Heart left ventricle (tissue), 16 donors: ENCODE data around the gene SH2D3C. TPM values are rescaled to one million over a fixed set of nuclear protein-coding genes. Genes with fewer than 3 reads are reported as not detected.

Experiments used
- ATAC-seq, 4 donors: fragments of 200-7000 bp; cut with Tn5 transposase; one replicate each; pipeline ENCODE4 v1.9.1; 2020 to 2022; ENCODE audit warnings: moderate library complexity in 4 of 4, mild to moderate bottlenecking in 3 of 4, moderate number of reproducible peaks in 1 of 4
- DNase-seq, 5 donors: peaks; one replicate each; pipeline ENCODE4 v3.0.0-alpha.2; 2020
- H3K27ac ChIP-seq, 12 donors: fragments of 200-600 bp; sonication (generic) in 4 of 12; one replicate each; pipeline versions ENCODE4 v1.5.0 to v1.8.0; 2016 to 2022; ENCODE audit warnings: mild to moderate bottlenecking in 2 of 12
- H3K27me3 ChIP-seq, 9 donors: fragments of 200-600 bp; sonication (generic) in 2 of 9; one replicate each; pipeline versions ENCODE4 v1.5.1 to v1.8.0; 2016 to 2022; ENCODE audit warnings: mild to moderate bottlenecking in 3 of 9
- H3K36me3 ChIP-seq, 9 donors: fragments of 200-600 bp; sonication (generic) in 2 of 9; one replicate each; pipeline versions ENCODE4 v1.5.0 to v1.8.0; 2018 to 2022; ENCODE audit warnings: mild to moderate bottlenecking in 2 of 9
- H3K4me1 ChIP-seq, 12 donors: fragments of 200-600 bp; sonication (generic) in 4 of 12; one replicate each; pipeline versions ENCODE4 v1.5.0 to v1.8.0; 2016 to 2022; ENCODE audit warnings: mild to moderate bottlenecking in 3 of 12
- H3K4me3 ChIP-seq, 12 donors: fragments of 200-600 bp; sonication (generic) in 4 of 12; one replicate each; pipeline versions ENCODE4 v1.5.0 to v1.8.0; 2017 to 2022; ENCODE audit warnings: mild to moderate bottlenecking in 9 of 12, moderate library complexity in 4 of 12
- H3K9me3 ChIP-seq, 12 donors: fragments of 200-600 bp; sonication (generic) in 4 of 12; one replicate each; pipeline versions ENCODE4 v1.5.0 to v1.8.0; 2016 to 2022; ENCODE audit warnings: mild to moderate bottlenecking in 1 of 12
- POLR2A ChIP-seq, 2 donors: fragments of 450-650 bp; IDR thresholded peaks; one replicate each; pipeline ENCODE4 v1.6.1; 2017; ENCODE audit warnings: antibody characterized with exemption in 2 of 2, mild to moderate bottlenecking in 2 of 2, moderate library complexity in 2 of 2
- WGBS, 4 donors: extraction: QIAGEN DNeasy Blood & Tissue Kit in 2 of 4; methylation state at CpG; one replicate each; pipeline versions ENCODE4 v1.1.5 to v1.1.7; 2013 to 2018; 5-methylcytosine and 5-hydroxymethylcytosine counted together
- intact Hi-C, 10 donors: fragments of 100-400 bp; cut with DNase I; formaldehyde crosslinking; loops; one replicate each; pipeline versions ENCODE4 v1.11.1 to v1.14.2; 2022
- microRNA-seq, 4 donors: library from miRNA; unstranded; fragments of <30 nt; microRNA quantifications; one replicate each; pipeline versions ENCODE4 to v1.2.0, GENCODE V29; 2017 to 2020
- polyA plus RNA-seq, 2 donors: library from polyadenylated mRNA; stranded (reverse); fragments of 200-250 nt; gene quantifications; one replicate each; pipeline ENCODE4 v1.2.3, GENCODE V29; 2013
- total RNA-seq, 9 donors: library from RNA; depleted of rRNA in 2 of 9; stranded (reverse); fragments of >200 nt in 2 of 9; fragmentation: NEBNext Ultra II Directional in 3 of 9; extraction: Animal tissue kit (Norgen Biotek cat#: 25700) in 3 of 9; gene quantifications; one replicate each; pipeline versions ENCODE4 v1.1.0 to v1.2.4, GENCODE V29; 2016 to 2023
- TF ChIP-seq, protein P1 (sequence below), 12 donors: fragments of 200-600 bp; sonication (generic) in 4 of 12; IDR thresholded peaks; one replicate each; pipeline versions ENCODE4 v1.5.0 to v1.8.0; 2018 to 2022; ENCODE audit warnings: antibody characterized with exemption in 12 of 12, mild to moderate bottlenecking in 5 of 12
- donor health status: ischemic (EF 13 %, LVEDD 7.1; RV severe dilation, severe dysfunction).
- donor health status: healthy with polysubstance abuse.
- donor health status: DM: no; HTN: yes; CAD: no.
- donor health status: DM: no; HTN: no; CAD: no.
- donor health status: ischemic (EF 25% LVEDD 6.9; RV normal size, moderate dysfunction).
- donor health status: ischemic (EF 25% LVEDD 5.7; RV mildly dilated, moderate dysfunction).
- donor health status: healthy.
- donor health status: DM: yes; HTN: yes; CAD: no.
- donor health status: ischemic (EF 35%, LVEDD 5.7; RV mildly dilated, moderate dysfunction).
- donor health status: nonischemic (EF 11% LVEDD 7.7; RV severe dilation, severe dysfunction).
- donor health status: DM: yes; HTN: yes; CAD: no.
- donor health status: PGD.
- donor health status: ischemic (EF 29% LVEDD 5.4; RV normal size, mild dysfunction).
- donor health status: nonischemic (EF 23%, LVEDD 6.1; RV moderate dilation, normal function).

The SH2D3C gene
- total and polyA plus RNA-seq, 11 donors = 13.7 to 38.9 (median 21.0) TPM

DNA sequence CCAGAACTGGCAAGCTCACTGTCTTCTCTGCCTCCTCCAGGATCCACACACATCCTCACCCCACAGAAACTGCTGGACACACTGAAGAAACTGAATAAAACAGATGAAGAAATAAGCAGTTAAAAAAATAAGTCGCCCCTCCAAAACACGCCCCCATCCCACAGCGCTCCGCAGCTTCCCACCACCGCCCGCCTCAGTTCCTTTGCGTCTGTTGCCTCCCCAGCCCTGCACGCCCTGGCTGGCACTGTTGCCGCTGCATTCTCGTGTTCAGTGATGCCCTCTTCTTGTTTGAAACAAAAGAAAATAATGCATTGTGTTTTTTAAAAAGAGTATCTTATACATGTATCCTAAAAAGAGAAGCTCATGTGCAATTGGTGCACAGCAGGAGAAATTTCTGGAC lies 87.7 kb downstream of the SH2D3C start:
- no peak overlapping the region for H3K27ac ChIP-seq
- H3K36me3 ChIP-seq = peaks cover 0 to 70% (median 50%) of the 10 kb centered on the region in 9 donors
- no peak for TF ChIP-seq POLR2A (IDR thresholded peaks at IDR 0.05)
- TF ChIP-seq, protein P1, sequence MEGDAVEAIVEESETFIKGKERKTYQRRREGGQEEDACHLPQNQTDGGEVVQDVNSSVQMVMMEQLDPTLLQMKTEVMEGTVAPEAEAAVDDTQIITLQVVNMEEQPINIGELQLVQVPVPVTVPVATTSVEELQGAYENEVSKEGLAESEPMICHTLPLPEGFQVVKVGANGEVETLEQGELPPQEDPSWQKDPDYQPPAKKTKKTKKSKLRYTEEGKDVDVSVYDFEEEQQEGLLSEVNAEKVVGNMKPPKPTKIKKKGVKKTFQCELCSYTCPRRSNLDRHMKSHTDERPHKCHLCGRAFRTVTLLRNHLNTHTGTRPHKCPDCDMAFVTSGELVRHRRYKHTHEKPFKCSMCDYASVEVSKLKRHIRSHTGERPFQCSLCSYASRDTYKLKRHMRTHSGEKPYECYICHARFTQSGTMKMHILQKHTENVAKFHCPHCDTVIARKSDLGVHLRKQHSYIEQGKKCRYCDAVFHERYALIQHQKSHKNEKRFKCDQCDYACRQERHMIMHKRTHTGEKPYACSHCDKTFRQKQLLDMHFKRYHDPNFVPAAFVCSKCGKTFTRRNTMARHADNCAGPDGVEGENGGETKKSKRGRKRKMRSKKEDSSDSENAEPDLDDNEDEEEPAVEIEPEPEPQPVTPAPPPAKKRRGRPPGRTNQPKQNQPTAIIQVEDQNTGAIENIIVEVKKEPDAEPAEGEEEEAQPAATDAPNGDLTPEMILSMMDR (IDR thresholded peaks at IDR 0.05) = no peak
- H3K9me3 ChIP-seq = no peaks in the 10 kb centered on the region
- ATAC-seq = no peak
- no peaks in the 10 kb centered on the region for H3K27me3 ChIP-seq
- intact Hi-C loops = loop anchor here in 1 of 10 donors (5.0 kb wide), 1 partner anchor 38 kb away; no protein-coding TSS in a partner anchor
- WGBS, 4 donors = 91 to 96% (median 95%) methylated on average over 10 of the region's 10 CpGs
- DNase-seq = no peak
- no peak overlapping the region for H3K4me3 ChIP-seq
- no peaks in the 10 kb centered on the region for H3K4me1 ChIP-seq

GRCh38 chr9:127689329-127690000 lies 89.0 kb downstream of the SH2D3C start:
- TF ChIP-seq POLR2A (IDR thresholded peaks at IDR 0.05) = no peak
- TF ChIP-seq, protein P1 (IDR thresholded peaks at IDR 0.05) = no peak
- 94 to 96% (median 95%) methylated on average over 13 of the region's 13 CpGs for WGBS, 4 donors
- H3K27me3 ChIP-seq = no peaks in the 10 kb centered on the region
- H3K4me3 ChIP-seq = no peak overlapping the region
- no peak overlapping the region for H3K27ac ChIP-seq
- no peaks in the 10 kb centered on the region for H3K4me1 ChIP-seq
- intact Hi-C loops = no loop called here
- no peaks in the 10 kb centered on the region for H3K9me3 ChIP-seq
- ATAC-seq (no peak), DNase-seq (no peak)
- H3K36me3 ChIP-seq = peaks cover 0 to 80% (median 50%) of the 10 kb centered on the region in 9 donors

Small RNA genes lying within 50 kb of the gene (microRNA-seq; reads per million reads assigned to microRNA genes)
- gene MIR2861 (0 reads per million in 4 donors), gene MIR3960 (0 to 0.60 (median 0) reads per million in 4 donors)

Other genes starting within 250 kb of the SH2D3C start
- 100 to 1,000 TPM in 1 of 9 donors, 10 to 100 TPM in 8; 35.9 to 102 (median 50.2) TPM for gene STXBP1, start 166.4 kb downstream of the SH2D3C start, total RNA-seq
- 10 to 100 TPM; 14.0 to 23.7 TPM for gene STXBP1, start 166.4 kb downstream of the SH2D3C start, polyA plus RNA-seq
- gene CFAP157, start 71.7 kb downstream of the SH2D3C start, total RNA-seq = under 1 TPM in 2 of 9 donors, not detected in 7; 0.15 to 0.87 TPM
- under 1 TPM; 0.08 TPM for gene CFAP157, start 71.7 kb downstream of the SH2D3C start, polyA plus RNA-seq
- gene PTRH1, start 63.0 kb downstream of the SH2D3C start, total RNA-seq = 10 to 100 TPM in 7 of 9 donors, 1 to 10 TPM in 2; 7.3 to 30.5 (median 13.5) TPM
- gene PTRH1, start 63.0 kb downstream of the SH2D3C start, polyA plus RNA-seq = 10 to 100 TPM; 14.0 to 44.7 TPM
- gene TTC16, start 62.6 kb downstream of the SH2D3C start, total RNA-seq = under 1 TPM in 8 of 9 donors, not detected in 1; 0.09 to 0.61 (median 0.24) TPM
- under 1 TPM in 1 of 2 donors, not detected in 1; 0.34 TPM for gene TTC16, start 62.6 kb downstream of the SH2D3C start, polyA plus RNA-seq
- gene TOR2A, start 43.4 kb downstream of the SH2D3C start, total RNA-seq = 1 to 10 TPM; 1.7 to 9.2 (median 3.3) TPM
- gene TOR2A, start 43.4 kb downstream of the SH2D3C start, polyA plus RNA-seq = 1 to 10 TPM; 3.4 to 5.2 TPM
- 10 to 100 TPM; 35.6 to 60.3 (median 47.8) TPM for gene CDK9, start 7.4 kb upstream of the SH2D3C start, total RNA-seq
- gene CDK9, start 7.4 kb upstream of the SH2D3C start, polyA plus RNA-seq = 10 to 100 TPM; 26.2 to 30.4 TPM
- gene FPGS, start 24.2 kb upstream of the SH2D3C start, total RNA-seq = 10 to 100 TPM; 39.9 to 55.1 (median 41.5) TPM
- gene FPGS, start 24.2 kb upstream of the SH2D3C start, polyA plus RNA-seq = 10 to 100 TPM; 36.8 to 50.1 TPM
- 100 to 1,000 TPM; 116 to 252 (median 133) TPM for gene ENG, start 76.0 kb upstream of the SH2D3C start, total RNA-seq
- gene ENG, start 76.0 kb upstream of the SH2D3C start, polyA plus RNA-seq = 100 to 1,000 TPM; 156 to 245 TPM
- gene AK1, start 99.0 kb upstream of the SH2D3C start, total RNA-seq = 100 to 1,000 TPM; 415 to 810 (median 586) TPM
- 1,000 to 10,000 TPM in 1 of 2 donors, 100 to 1,000 TPM in 1; 312 to 1,060 TPM for gene AK1, start 99.0 kb upstream of the SH2D3C start, polyA plus RNA-seq
- 10 to 100 TPM; 28.4 to 75.9 (median 45.6) TPM for gene ST6GALNAC6, start 120.9 kb upstream of the SH2D3C start, total RNA-seq
- 10 to 100 TPM; 35.7 to 37.5 TPM for gene ST6GALNAC6, start 120.9 kb upstream of the SH2D3C start, polyA plus RNA-seq
- 10 to 100 TPM; 28.3 to 66.1 (median 42.6) TPM for gene ST6GALNAC4, start 138.4 kb upstream of the SH2D3C start, total RNA-seq
- 10 to 100 TPM; 17.0 to 72.0 TPM for gene ST6GALNAC4, start 138.4 kb upstream of the SH2D3C start, polyA plus RNA-seq
- gene PIP5KL1, start 152.1 kb upstream of the SH2D3C start, total RNA-seq = under 1 TPM in 7 of 9 donors, not detected in 2; 0.33 to 0.77 (median 0.51) TPM
- under 1 TPM; 0.12 to 0.15 TPM for gene PIP5KL1, start 152.1 kb upstream of the SH2D3C start, polyA plus RNA-seq
- 10 to 100 TPM in 7 of 9 donors, 1 to 10 TPM in 2; 7.2 to 19.5 (median 11.7) TPM for gene DPM2, start 159.2 kb upstream of the SH2D3C start, total RNA-seq
- gene DPM2, start 159.2 kb upstream of the SH2D3C start, polyA plus RNA-seq = 10 to 100 TPM; 15.3 to 31.7 TPM
- gene EEIG1, start 202.3 kb upstream of the SH2D3C start, total RNA-seq = 10 to 100 TPM in 7 of 9 donors, 1 to 10 TPM in 2; 5.4 to 45.2 (median 24.1) TPM
- gene EEIG1, start 202.3 kb upstream of the SH2D3C start, polyA plus RNA-seq = 10 to 100 TPM in 1 of 2 donors, 1 to 10 TPM in 1; 9.2 to 10.4 TPM